Renal cortical epithelial cell (primary cell): ENCODE measurements around the gene ASPA. TPM values are rescaled to one million over a fixed set of nuclear protein-coding genes. Genes with fewer than 3 reads are reported as not detected.

Experiments used
- DNase-seq: peaks from one replicate; pipeline ENCODE4 v3.0.0-alpha.2; 2011; ENCODE audit warnings: low read depth
- total RNA-seq: library from RNA; depleted of rRNA; stranded (reverse); fragments of >200 nt; gene quantifications from 2 replicates; pipeline ENCODE4 v1.2.3, GENCODE V29; 2014

The ASPA gene
- total RNA-seq, 1 donor from 2014 or later: 0.20 TPM

- DNase-seq: no peak
Observed at GRCh38 chr17:3534881-3535252, 59.1 kb downstream of the ASPA start.

- DNase-seq: peak; percentile 36
Observed at GRCh38 chr17:3535253-3535995, 59.6 kb downstream of the ASPA start.

GRCh38 chr17:3536716-3537115, 60.9 kb downstream of the ASPA start:
- DNase-seq: no peak

- no peak for DNase-seq
Observed at GRCh38 chr17:3539881-3540540, 64.2 kb downstream of the ASPA start.

- DNase-seq: no peak
Observed at GRCh38 chr17:3542410-3543088, 66.8 kb downstream of the ASPA start.

GRCh38 chr17:3543453-3543852, 67.7 kb downstream of the ASPA start:
- DNase-seq: no peak

GRCh38 chr17:3544365-3544764, 68.6 kb downstream of the ASPA start:
- DNase-seq: no peak

- no peak for DNase-seq
Observed at GRCh38 chr17:3545151-3545550, 69.4 kb downstream of the ASPA start.

- no peak for DNase-seq
Observed at GRCh38 chr17:3546521-3546920, 70.7 kb downstream of the ASPA start.

- no peak for DNase-seq
Observed at GRCh38 chr17:3546997-3547396, 71.2 kb downstream of the ASPA start.

- DNase-seq: no peak
Observed at GRCh38 chr17:3547628-3548027, 71.8 kb downstream of the ASPA start.

- DNase-seq: no peak
Observed at GRCh38 chr17:3549610-3550162, 73.9 kb downstream of the ASPA start.

- no peak for DNase-seq
Observed at GRCh38 chr17:3551189-3551588, 75.4 kb downstream of the ASPA start.

- DNase-seq: no peak
Observed at GRCh38 chr17:3552916-3553315, 77.1 kb downstream of the ASPA start.

Other genes starting within 250 kb of the ASPA start
- gene OR3A1, start 177.6 kb upstream of the ASPA start, total RNA-seq: not detected in 2 replicates
- gene OR3A2, start 89.7 kb upstream of the ASPA start, total RNA-seq: not detected in 2 replicates
- not detected in 2 replicates for gene OR1E1, start 77.6 kb upstream of the ASPA start, total RNA-seq
- under 0.01 TPM in 1 of 2 replicates, not detected in the other for gene OR3A3, start 64.6 kb upstream of the ASPA start, total RNA-seq
- not detected in 2 replicates for gene OR1E2, start 42.2 kb upstream of the ASPA start, total RNA-seq
- 0.35 TPM in 1 of 2 replicates, not detected in the other for gene SPATA22, start 4.2 kb upstream of the ASPA start, total RNA-seq
- gene TRPV3, start 81.8 kb downstream of the ASPA start, total RNA-seq: under 0.01 and 0.89 TPM in 2 replicates
- 0.52 and 5.9 TPM in 2 replicates for gene TRPV1, start 133.4 kb downstream of the ASPA start, total RNA-seq
- 13.8 and 21.2 TPM in 2 replicates for gene SHPK, start 160.3 kb downstream of the ASPA start, total RNA-seq
- gene CTNS, start 160.8 kb downstream of the ASPA start, total RNA-seq: 14.2 and 17.8 TPM in 2 replicates
- 389 and 414 TPM in 2 replicates for gene TAX1BP3, start 192.6 kb downstream of the ASPA start, total RNA-seq
- 15.3 and 18.8 TPM in 2 replicates for gene EMC6, start 192.8 kb downstream of the ASPA start, total RNA-seq
- gene P2RX5, start 220.2 kb downstream of the ASPA start, total RNA-seq: 2.9 and 19.3 TPM in 2 replicates
- 0.89 and 5.0 TPM in 2 replicates for gene HASPIN, start 247.9 kb downstream of the ASPA start, total RNA-seq